NT2/D1 (cell line): ENCODE results near the gene C5orf63.
"Not testable (repeated sequence)": the region's sequence is repeated elsewhere in the genome, so short reads cannot be mapped to it uniquely, and the experiment has no call there.

Source experiments
- SUZ12 ChIP-seq: IDR thresholded peaks from 2 replicates; pipeline ENCODE4 v1.6.1; 2011; ENCODE audit not compliant: insufficient read length, insufficient read depth; ENCODE audit errors: extremely low read depth
- YY1 ChIP-seq: IDR thresholded peaks from 2 replicates; pipeline ENCODE4 v1.6.1; 2011; ENCODE audit not compliant: insufficient read length, insufficient read depth
- ZNF274 ChIP-seq: IDR thresholded peaks from 2 replicates; pipeline ENCODE4 v1.6.1; 2011; ENCODE audit warnings: mild to moderate bottlenecking, low read depth, low read length

DNA sequence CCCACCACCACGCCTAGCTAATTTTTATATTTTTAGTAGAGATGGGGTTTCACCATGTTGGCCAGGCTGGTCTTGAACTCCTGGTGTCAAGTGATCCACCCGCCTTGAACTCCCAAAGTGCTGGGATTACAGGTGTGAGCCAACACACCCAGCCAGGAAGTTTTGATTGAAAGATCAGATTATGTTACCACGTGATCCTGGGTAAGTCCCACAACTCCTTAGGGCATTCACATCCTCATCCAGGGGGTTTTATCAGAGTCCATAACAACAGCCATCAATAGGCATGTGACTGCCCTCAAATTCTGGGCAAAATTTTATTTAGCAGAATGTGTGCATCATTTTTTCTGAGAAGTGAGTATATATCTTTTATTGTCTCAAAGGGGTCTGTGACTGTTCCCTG lies 68.0 kb downstream of the C5orf63 start:
- TF ChIP-seq ZNF274, SUZ12, YY1: not testable (repeated sequence)
